DOHH2 (cell line): ENCODE measurements around the gene ZNF324.

ENCODE experiments used
- CTCF ChIP-seq: fragments of 200-600 bp; sonication (generic); IDR thresholded peaks from one replicate; pipeline ENCODE4 v1.5.1; 2014; ENCODE audit warnings: antibody characterized with exemption, mild to moderate bottlenecking, low read depth, low read length; ENCODE audit not compliant: poor library complexity, severe bottlenecking
- EZH2phosphoT487 ChIP-seq: fragments of 200-600 bp; sonication (generic); IDR thresholded peaks from 2 replicates; pipeline ENCODE4 v1.6.1; 2017; ENCODE audit warnings: borderline replicate concordance, mild to moderate bottlenecking, antibody characterized with exemption, low read length, moderate library complexity, mixed read lengths

DNA sequence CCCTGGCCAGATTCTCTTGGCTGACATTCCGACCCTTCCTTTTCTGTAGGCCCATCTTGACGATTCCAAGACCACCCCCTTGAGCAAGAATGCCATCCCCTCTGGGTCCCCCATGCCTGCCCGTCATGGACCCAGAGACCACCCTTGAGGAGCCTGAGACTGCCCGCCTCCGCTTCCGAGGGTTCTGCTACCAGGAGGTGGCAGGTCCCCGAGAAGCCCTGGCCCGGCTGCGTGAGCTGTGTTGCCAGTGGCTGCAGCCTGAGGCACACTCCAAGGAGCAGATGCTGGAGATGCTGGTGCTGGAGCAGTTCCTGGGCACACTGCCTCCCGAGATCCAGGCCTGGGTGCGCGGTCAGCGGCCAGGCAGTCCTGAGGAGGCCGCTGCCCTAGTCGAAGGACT is 10.2 kb downstream of the ZNF324 start:
- TF ChIP-seq CTCF (no peak), EZH2phosphoT487 (no peak)
